CD4-positive, alpha-beta T cell treated with Interleukin-12 subunit alpha and Interleukin-12 subunit beta, for 1 hour (primary cell): ENCODE results near the gene LRRD1.
"Not testable (repeated sequence)": the region's sequence is repeated elsewhere in the genome, so short reads cannot be mapped to it uniquely, and the experiment has no call there.

Experiments used
- DNase-seq: peaks from one replicate; pipeline ENCODE4 v3.0.0-alpha.2; 2020

Gene LRRD1

DNA sequence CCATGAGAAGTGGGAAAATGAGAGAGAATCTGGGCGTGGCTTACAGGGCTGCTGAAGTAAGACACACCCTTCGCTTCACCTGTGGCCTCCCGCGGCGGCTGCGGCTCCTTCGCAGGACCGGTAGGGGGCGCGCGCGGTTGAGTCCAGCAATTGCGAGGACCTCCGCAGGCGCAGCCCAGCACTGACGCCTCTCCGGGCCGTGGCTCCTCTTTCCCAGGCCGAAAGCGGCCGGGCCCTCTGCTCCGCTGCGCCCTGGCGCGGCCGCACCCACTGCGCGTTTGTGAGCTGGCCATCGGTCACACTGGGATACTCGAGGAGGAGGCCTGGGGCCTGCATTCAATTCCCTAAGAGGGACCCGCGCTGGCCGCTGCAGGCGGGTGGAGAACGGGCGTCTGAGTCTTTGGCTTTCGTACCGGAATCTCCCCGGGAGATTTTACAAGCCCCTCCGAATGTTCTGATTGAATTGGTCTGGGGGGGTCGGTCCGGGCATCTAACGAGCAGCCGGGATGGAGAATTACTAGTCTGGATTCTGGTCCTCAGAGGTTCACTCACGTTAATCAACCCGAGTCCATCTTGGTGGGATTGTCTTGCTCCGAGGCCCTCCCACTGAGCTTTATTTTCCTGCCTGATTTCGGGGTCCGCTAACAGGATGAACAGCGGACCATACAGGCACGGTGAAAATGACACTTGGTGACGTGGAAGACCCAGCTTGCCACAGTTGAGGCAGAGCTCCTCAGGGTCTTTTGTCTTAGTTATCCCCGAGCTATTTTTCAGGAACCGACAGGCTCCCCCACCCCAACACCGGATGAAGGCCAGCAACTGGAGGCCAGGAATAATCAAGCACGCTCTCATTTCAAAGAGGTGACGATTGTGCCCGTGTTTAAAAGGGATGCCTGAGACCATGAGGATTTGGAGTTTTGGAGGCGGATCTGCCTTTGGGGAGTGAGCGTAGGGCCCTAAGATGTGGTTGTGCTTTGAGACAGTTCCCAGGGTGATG is at the start of gene LRRD1:
Gene LRRD1, minus strand, starts transcription at position 215 of the 997 bp plus-strand sequence. CDS start 13,940 bp downstream, outside the sequence.
- DNase-seq = peak; percentile 91

DNA sequence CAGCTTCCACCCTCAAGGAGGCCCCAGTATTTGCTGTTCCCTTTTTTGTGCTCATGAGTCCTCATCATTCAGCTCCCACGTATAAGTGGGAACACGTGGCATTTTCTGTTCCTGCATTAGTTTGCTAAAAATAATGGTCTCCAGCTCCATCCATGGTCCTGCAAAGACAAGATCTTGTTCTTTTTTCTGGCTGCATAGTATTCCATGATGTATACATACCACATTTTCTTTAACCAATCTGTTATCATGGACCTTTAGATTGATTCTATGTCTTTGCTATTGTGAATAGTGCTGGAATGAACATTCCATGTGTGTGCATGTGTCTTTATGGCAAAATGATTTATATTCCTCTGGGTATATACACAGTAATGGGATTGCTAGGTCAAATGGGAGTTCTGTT is 49.8 kb upstream of the LRRD1 start:
- DNase-seq = no peak

- DNase-seq = no peak
These were observed 49.2 kb upstream of the LRRD1 start for GRCh38 chr7:92228100-92228499.

DNA sequence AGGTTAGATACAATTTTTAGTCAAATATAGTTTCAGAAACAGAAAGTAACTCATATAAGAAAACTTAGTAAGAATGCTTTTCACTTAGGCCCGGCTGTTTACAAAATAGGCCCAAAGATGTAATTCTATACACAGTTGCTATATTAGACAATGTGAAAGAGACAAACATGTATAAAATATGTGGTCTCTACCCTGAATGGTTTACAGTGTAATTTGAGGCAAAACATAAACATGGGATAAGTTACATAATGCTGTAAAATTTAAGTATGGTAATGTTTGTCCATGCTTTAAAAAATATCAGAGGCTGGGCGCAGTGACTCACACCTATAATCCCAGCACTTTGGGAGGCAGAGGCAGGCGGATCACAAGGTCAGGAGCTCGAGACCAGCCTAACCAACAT is 48.0 kb upstream of the LRRD1 start:
- DNase-seq = no peak

DNA sequence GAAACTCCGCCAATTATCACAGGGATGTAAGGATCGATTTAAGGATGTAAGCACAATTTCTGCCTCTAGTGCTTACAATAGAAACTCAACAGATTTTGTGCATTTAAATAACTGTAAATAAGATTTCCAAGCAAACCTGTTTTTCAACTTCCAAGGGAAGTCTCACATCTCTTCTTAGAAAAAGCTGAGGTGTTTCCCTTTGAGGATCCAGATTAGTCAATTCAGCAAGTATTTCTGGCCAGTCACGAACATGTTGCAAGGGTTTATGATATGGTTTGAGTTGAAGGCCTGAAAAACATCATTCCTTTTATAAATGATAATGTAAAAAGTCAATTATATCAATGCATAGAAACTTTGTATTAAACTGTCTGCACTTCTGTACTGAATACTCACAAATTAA is 42.8 kb upstream of the LRRD1 start:
- no peak for DNase-seq

- DNase-seq = no peak
These were observed 27.7 kb upstream of the LRRD1 start for GRCh38 chr7:92206672-92207071.

DNA sequence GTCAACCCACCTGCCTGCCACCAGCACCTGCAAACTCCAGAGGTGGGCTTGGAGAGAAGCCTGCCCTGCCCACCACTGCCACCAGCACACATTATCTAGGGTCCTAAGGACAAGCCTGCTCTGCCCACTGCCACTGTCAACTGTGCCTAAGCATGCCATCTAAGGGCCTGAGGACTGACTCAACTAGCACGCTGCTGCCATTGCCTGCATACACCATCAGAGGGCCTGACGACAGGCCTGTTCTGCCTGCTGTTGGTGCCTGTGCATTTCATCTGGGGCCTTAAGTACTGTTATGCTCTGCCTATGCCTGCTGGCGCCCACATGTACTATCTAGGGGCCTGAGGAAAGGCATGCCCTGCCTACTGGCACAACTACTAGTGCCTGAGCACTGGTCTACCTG is 27.0 kb upstream of the LRRD1 start:
- DNase-seq = no peak

- no peak for DNase-seq
These were observed 21.8 kb upstream of the LRRD1 start for GRCh38 chr7:92200791-92201190.

DNA sequence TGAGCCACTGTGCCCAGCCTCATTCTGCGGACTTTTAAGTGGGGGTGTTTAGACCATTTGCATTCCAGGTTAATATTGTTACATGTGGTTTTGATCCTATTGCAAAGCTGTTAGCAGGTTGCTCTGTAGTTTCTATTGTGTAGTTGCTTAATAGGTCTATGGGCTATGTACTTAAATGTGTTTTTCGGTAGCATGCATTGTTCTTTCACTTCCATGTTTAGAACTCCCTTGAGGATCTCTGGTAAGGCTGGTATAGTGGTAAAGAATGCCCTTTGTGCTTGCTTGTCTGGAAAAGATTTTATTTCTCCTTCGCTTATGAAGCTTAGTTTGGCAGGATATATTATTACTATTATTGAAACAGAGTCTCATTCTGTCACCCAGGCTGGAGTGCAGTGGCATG is 13.4 kb upstream of the LRRD1 start:
- no peak for DNase-seq

GRCh38 chr7:92189246-92189645 is 10.3 kb upstream of the LRRD1 start:
- DNase-seq = not testable (repeated sequence)

DNA sequence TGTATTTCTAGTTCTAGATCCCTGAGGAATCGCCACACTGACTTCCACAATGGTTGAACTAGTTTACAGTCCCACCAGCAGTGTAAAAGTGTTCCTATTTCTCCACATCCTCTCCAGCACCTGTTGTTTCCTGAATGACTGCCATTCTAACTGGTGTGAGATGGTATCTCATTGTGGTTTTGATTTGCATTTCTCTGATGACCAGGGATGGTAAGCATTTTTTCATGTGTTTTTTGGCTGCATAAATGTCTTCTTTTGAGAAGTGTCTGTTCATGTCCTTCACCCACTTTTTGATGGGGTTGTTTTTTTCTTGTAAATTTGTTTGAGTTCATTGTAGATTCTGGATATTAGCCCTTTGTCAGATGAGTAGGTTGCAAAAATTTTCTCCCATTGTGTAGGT is 5.4 kb upstream of the LRRD1 start:
- not testable (repeated sequence) for DNase-seq

DNA sequence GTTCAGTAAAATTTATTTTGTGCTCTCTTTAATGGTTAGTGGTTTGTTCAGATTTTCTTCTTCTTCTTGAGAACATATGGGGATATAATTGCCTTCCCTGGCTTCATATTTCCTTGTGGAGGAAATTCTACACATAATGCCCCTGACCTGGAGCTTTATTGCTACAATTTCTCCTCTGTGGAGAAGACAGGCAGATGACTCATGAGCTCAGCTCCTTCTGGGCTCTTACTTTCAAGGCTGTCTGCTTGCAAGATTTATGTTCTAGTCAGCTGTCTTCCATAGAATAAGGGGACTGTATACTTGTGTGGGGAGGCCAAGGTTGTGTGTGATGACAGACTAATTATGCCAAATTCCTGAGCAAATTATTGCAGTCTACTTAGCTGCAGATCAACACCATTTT is 1.6 kb downstream of the LRRD1 start:
- no peak for DNase-seq

GRCh38 chr7:92169529-92169928 is 9.4 kb downstream of the LRRD1 start:
- DNase-seq = not testable (repeated sequence)

- no peak for DNase-seq
These were observed 17.7 kb downstream of the LRRD1 start for GRCh38 chr7:92161271-92161670.

- DNase-seq = no peak
These were observed 20.0 kb downstream of the LRRD1 start for GRCh38 chr7:92158660-92159575.

DNA sequence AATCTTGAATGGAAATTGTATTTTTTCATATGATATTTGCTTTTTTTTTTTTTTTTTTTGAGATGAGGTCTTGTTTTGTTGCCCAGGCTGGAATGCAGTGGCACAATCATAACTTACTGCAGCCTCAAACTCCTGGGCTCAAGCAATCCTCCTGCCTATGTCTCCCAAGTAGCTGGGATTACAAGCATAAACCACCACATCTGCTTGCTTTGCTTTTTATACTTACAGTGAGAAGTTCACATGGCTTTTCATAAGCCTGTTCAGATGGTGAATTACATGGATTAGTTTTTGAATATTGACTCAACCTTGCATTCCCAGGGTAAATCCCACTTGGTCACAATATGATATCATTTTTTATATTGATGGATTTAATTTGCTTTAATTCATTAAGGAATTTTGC is 22.0 kb downstream of the LRRD1 start:
- DNase-seq = no peak

GRCh38 chr7:92155108-92155739 is 23.7 kb downstream of the LRRD1 start:
- DNase-seq = no peak

DNA sequence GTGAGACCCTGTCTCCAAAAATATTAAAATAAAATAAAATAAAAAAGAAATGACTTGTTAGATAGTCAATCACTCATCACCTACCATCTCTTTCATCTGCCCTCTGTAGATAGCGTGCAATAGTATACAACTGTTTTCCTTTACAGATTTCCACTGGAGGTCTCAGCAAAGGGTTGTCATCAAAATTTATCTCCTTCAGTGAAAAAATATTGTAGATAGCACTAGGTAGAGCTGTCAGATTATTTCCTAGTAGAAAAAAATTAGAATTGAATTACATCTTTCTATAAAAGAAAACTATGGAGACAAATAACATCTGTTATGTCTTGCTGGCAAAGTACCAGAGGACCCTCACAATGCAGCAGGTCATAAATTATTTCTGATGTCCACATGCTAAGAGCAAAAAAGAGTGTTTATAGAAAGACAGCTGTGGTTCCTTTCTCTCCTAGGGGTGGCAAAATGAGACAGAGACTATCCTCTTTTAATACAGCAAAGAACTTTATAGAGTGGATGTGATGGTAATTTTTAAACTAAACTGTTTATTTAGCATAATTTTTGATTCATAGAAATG is 28.4 kb downstream of the LRRD1 start:
- no peak for DNase-seq

DNA sequence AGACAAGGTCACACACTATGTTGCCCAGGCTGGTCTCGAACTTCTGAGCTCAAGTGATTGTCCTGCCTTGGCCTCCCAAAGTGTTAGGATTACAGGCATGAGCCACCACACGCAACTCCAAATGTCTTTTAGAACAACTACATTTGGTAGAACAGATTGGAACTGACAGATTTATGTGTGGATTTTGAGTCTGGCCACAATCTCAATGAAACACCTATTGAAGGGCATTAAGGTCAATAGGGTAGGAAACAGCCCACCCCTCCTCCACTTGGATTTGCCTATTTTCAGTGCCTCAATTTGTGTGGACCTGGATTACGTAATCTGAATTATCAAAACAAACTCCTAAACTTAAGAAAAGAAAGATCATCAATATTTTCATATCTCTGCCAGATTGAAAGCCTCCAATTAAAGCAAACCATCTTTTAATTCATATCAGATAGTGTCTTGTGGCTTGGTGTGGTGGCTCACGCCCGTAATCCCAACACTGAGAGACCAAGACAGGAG is 29.2 kb downstream of the LRRD1 start:
- DNase-seq = no peak

DNA sequence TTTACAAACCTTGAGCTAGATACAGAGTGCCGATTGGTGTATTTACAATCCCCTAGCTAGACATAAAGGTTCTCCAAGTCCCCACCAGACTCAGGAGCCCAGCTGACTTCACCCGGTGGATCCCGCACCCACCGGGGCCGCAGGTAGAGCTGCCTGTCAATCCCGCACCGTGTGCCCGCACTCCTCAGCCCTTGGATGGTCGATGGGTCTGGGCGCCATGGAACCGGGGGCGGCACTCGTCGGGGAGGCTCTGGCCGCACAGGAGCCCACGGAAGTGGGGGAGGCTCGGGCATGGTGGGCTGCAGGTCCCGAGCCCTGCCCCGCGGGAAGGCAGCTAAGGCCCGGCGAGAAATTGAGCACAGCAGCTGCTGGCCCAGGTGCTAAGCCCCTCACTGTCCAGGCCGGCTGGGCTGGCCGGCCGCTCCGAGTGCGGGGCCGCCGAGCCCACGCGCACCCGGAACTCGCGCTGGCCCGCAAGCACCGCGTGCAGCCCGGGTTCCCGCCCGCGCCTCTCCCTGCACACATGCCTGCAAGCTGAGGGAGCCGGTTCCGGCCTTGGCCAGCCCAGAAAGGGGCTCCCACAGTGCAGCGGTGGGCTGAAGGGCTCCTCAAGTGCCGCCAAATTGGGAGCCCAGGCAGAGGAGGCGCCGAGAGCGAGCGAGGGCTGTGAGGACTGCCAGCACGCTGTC is 35.6 kb downstream of the LRRD1 start:
- not testable (repeated sequence) for DNase-seq

GRCh38 chr7:92142791-92143190 is 36.2 kb downstream of the LRRD1 start:
- DNase-seq = not testable (repeated sequence)

DNA sequence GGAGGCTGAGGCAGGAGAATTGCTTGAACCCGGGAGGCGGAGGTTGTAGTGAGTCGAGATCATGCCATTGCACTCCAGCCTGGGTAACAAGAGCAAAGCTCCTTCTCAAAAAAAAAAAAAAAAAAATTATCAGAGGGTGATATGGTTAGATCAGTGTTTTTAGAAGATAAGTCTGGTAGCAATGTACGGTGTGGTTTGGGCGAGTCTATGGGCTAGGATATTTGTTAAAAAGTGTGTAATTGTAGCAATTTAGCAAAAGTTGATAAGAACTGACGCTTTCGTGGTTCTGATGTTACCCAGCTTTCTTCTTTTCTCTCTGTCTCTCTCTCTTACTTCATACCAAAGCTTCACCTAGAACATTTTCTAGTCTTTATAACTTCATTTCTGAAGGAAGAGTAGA is 37.8 kb downstream of the LRRD1 start:
- no peak for DNase-seq
